Right lobe of liver (tissue), 6 donors: ENCODE data around the gene SIL1. TPM values are rescaled to one million over a fixed set of nuclear protein-coding genes. Genes with fewer than 3 reads are reported as not detected.

Source experiments
- ATAC-seq, 4 donors: fragments of 200-7000 bp; cut with Tn5 transposase; one replicate each; pipeline ENCODE4 v1.9.1; 2020; ENCODE audit warnings: mild to moderate bottlenecking in 4 of 4, moderate library complexity in 4 of 4
- DNase-seq, 3 donors: peaks; one replicate each; pipeline ENCODE4 v3.0.0-alpha.2; 2020
- H3K27ac ChIP-seq, 3 donors: fragments of 200-600 bp; one replicate each; pipeline ENCODE4 v1.8.0; 2022
- H3K27me3 ChIP-seq, 2 donors: fragments of 200-600 bp; one replicate each; pipeline ENCODE4 v1.8.0; 2022
- H3K36me3 ChIP-seq, 4 donors: fragments of 200-600 bp; sonication (generic) in 1 of 4; one replicate each; pipeline versions ENCODE4 v1.5.1 to v1.8.0; 2017 to 2022; ENCODE audit warnings: control low read depth in 1 of 4
- H3K4me1 ChIP-seq, 4 donors: fragments of 200-600 bp; sonication (generic) in 1 of 4; one replicate each; pipeline versions ENCODE4 v1.5.1 to v1.8.0; 2017 to 2022; ENCODE audit warnings: control low read depth in 1 of 4
- H3K4me3 ChIP-seq, 3 donors: fragments of 200-600 bp; one replicate each; pipeline ENCODE4 v1.8.0; 2022
- H3K9me3 ChIP-seq, 4 donors: fragments of 200-600 bp; sonication (generic) in 1 of 4; one replicate each; pipeline versions ENCODE4 v1.5.1 to v1.8.0; 2017 to 2022; ENCODE audit warnings: control low read depth in 1 of 4
- CTCF ChIP-seq, 4 donors: fragments of 200-600 bp in 3 of 4; fragments of 450-650 bp in 1 of 4; IDR thresholded peaks; one replicate each; pipeline versions ENCODE4 v1.5.1 to v1.8.0; 2016 to 2022; ENCODE audit warnings: antibody characterized with exemption in 4 of 4, mild to moderate bottlenecking in 2 of 4
- POLR2A ChIP-seq: fragments of 450-650 bp; IDR thresholded peaks from one replicate; pipeline ENCODE4 v1.6.1; 2017; ENCODE audit warnings: antibody characterized with exemption, mild to moderate bottlenecking
- WGBS: methylation state at CpG from one replicate; pipeline ENCODE4 v1.1.6; 2018; ENCODE audit warnings: low coverage, low lambda C conversion rate; ENCODE audit not compliant: insufficient coverage; ENCODE audit errors: missing lambda C conversion rate; 5-methylcytosine and 5-hydroxymethylcytosine counted together
- intact Hi-C, 2 donors: fragments of 100-400 bp; cut with DNase I; formaldehyde crosslinking; loops; one replicate each; pipeline versions ENCODE4 v1.11.2 to v1.14.1; 2022
- total RNA-seq, 6 experiments: library from RNA; depleted of rRNA in 2 of 6; stranded (reverse); fragments of >200 nt in 2 of 6; fragmentation: NEBNext Ultra II Directional in 3 of 6; extraction: Animal tissue kit (Norgen Biotek cat#: 25700) in 3 of 6; gene quantifications; one replicate each; pipeline versions ENCODE4 v1.1.0 to v1.2.4, GENCODE V29; 2016 to 2023
- donor health status: DM: no; HTN: yes; CAD: no.
- donor health status: DM: no; HTN: no; CAD: no.
- donor health status: DM: no; HTN: no; CAD: no.
- donor health status: DM: no; HTN: yes; CAD: no.
- donor health status: DM: no; HTN: yes; CAD: no.

The SIL1 gene
- total RNA-seq, 6 experiments from 2014 or later: 57.6 to 94.9 (median 67.0) TPM

GRCh38 chr5:138937392-138938387, 260.5 kb downstream of the SIL1 start:
- Histone ChIP-seq H3K4me3 (no peak overlapping the region), H3K4me1 (peaks cover 0 to 3% (median 0%) of the 10 kb centered on the region in 4 donors), H3K27me3 (no peaks in the 10 kb centered on the region), H3K27ac (no peak overlapping the region), H3K9me3 (no peaks in the 10 kb centered on the region), H3K36me3 (peaks cover 0 to 17% (median 5%) of the 10 kb centered on the region in 4 donors)
- intact Hi-C loops: no loop called here
- TF ChIP-seq CTCF (IDR thresholded peaks at IDR 0.05) (no peak), POLR2A (no peak)
- WGBS: 82% methylated on average over 13 of the region's 25 CpGs
- ATAC-seq (peak; percentile 8 to 27 (median 14)), DNase-seq (no peak)

- 17% methylated on average over 2 of the region's 2 CpGs for WGBS
- peak in 3 of 4 donors; percentile 10 to 28 (median 28) for ATAC-seq
- no peaks in the 10 kb centered on the region for H3K9me3 ChIP-seq
Measured at GRCh38 chr5:138936968-138937345, 261.2 kb downstream of the SIL1 start.

GRCh38 chr5:138936225-138936967, 261.8 kb downstream of the SIL1 start:
- whole genome bisulfite sequencing: 66% methylated on average over 9 of the region's 22 CpGs
- ATAC-seq: peak; percentile 15 to 73 (median 51)
- intact Hi-C loops: no loop called here
- Histone ChIP-seq H3K4me3 (no peak overlapping the region), H3K27me3 (no peaks in the 10 kb centered on the region), H3K4me1 (peaks cover 0 to 3% (median 0%) of the 10 kb centered on the region in 4 donors), H3K36me3 (peaks cover 0 to 30% (median 13%) of the 10 kb centered on the region in 4 donors), H3K27ac (no peak overlapping the region), H3K9me3 (no peaks in the 10 kb centered on the region)
- no peak for TF ChIP-seq POLR2A
- TF ChIP-seq CTCF (IDR thresholded peaks at IDR 0.05): no peak
- DNase-seq: no peak

More at GRCh38 chr5:138936968-138937345, 261.2 kb downstream of the SIL1 start:
- no peak for DNase-seq
- TF ChIP-seq CTCF (IDR thresholded peaks at IDR 0.05): no peak
- TF ChIP-seq POLR2A: no peak
- Histone ChIP-seq H3K4me3 (no peak overlapping the region), H3K27ac (no peak overlapping the region), H3K27me3 (no peaks in the 10 kb centered on the region), H3K36me3 (peaks cover 0 to 25% (median 8%) of the 10 kb centered on the region in 4 donors), H3K4me1 (peaks cover 0 to 3% (median 0%) of the 10 kb centered on the region in 4 donors)
- intact Hi-C loops: no loop called here

- no peaks in the 10 kb centered on the region for H3K9me3 ChIP-seq
- no peak for DNase-seq
- WGBS: 94% methylated on average over 6 of the region's 10 CpGs
- H3K27ac ChIP-seq: no peak overlapping the region
- H3K4me3 ChIP-seq: no peak overlapping the region
- peaks cover 0 to 3% (median 0%) of the 10 kb centered on the region in 4 donors for H3K4me1 ChIP-seq
- TF ChIP-seq POLR2A: no peak
- TF ChIP-seq CTCF (IDR thresholded peaks at IDR 0.05): no peak
- H3K36me3 ChIP-seq: peaks cover 6 to 40% (median 19%) of the 10 kb centered on the region in 4 donors
- intact Hi-C loops: no loop called here
- no peaks in the 10 kb centered on the region for H3K27me3 ChIP-seq
- no peak for ATAC-seq
Measured at GRCh38 chr5:138935466-138935865, 262.7 kb downstream of the SIL1 start.
